GM19239 (cell line): ENCODE data around the gene ASTN2.

Experiments
- DNase-seq: peaks from one replicate; pipeline ENCODE4 v3.0.0; 2011; ENCODE audit warnings: low spot score; ENCODE audit not compliant: insufficient read length
- FAIRE-seq: peaks from 2 replicates; lab custom pipeline; 2011; peaks lifted over from hg19 to GRCh38; lab: Jason Lieb, UNC

ASTN2 gene

GRCh38 chr9:116668970-116669695 lies 745.7 kb downstream of the ASTN2 start:
- DNase-seq (no peak), FAIRE-seq (no peak)

GRCh38 chr9:116663581-116663980 lies 751.3 kb downstream of the ASTN2 start:
- DNase-seq (no peak), FAIRE-seq (no peak)

- FAIRE-seq (no peak), DNase-seq (no peak)
These were observed 752.1 kb downstream of the ASTN2 start for GRCh38 chr9:116662646-116663310.

- DNase-seq: peak; percentile 41
These were observed 753.6 kb downstream of the ASTN2 start for GRCh38 chr9:116661037-116661954.

GRCh38 chr9:116658265-116658664 lies 756.6 kb downstream of the ASTN2 start:
- DNase-seq (no peak), FAIRE-seq (no peak)

More at GRCh38 chr9:116661037-116661954, 753.6 kb downstream of the ASTN2 start:
- peak; percentile 80 for FAIRE-seq

GRCh38 chr9:116656977-116657376 lies 757.9 kb downstream of the ASTN2 start:
- no peak for FAIRE-seq
- no peak for DNase-seq

- no peak for FAIRE-seq
- no peak for DNase-seq
These were observed 758.3 kb downstream of the ASTN2 start for GRCh38 chr9:116656501-116656971.

GRCh38 chr9:116654059-116654355 lies 760.9 kb downstream of the ASTN2 start:
- FAIRE-seq (no peak), DNase-seq (no peak)

GRCh38 chr9:116653348-116654058 lies 761.4 kb downstream of the ASTN2 start:
- DNase-seq (no peak), FAIRE-seq (no peak)

- DNase-seq (no peak), FAIRE-seq (no peak)
These were observed 767.4 kb downstream of the ASTN2 start for GRCh38 chr9:116647515-116647809.

GRCh38 chr9:116646661-116647514 lies 768.0 kb downstream of the ASTN2 start:
- no peak for DNase-seq
- no peak for FAIRE-seq

- no peak for FAIRE-seq
- DNase-seq: no peak
These were observed 770.7 kb downstream of the ASTN2 start for GRCh38 chr9:116644091-116644688.

- DNase-seq (no peak), FAIRE-seq (no peak)
These were observed 771.2 kb downstream of the ASTN2 start for GRCh38 chr9:116643691-116644090.

GRCh38 chr9:116641292-116642059 lies 773.4 kb downstream of the ASTN2 start:
- FAIRE-seq: no peak

GRCh38 chr9:116639251-116639741 lies 775.6 kb downstream of the ASTN2 start:
- FAIRE-seq (no peak), DNase-seq (no peak)

More at GRCh38 chr9:116641292-116642059, 773.4 kb downstream of the ASTN2 start:
- no peak for DNase-seq

GRCh38 chr9:116635908-116636307 lies 778.9 kb downstream of the ASTN2 start:
- FAIRE-seq (no peak), DNase-seq (no peak)

- FAIRE-seq (no peak), DNase-seq (no peak)
These were observed 781.6 kb downstream of the ASTN2 start for GRCh38 chr9:116632990-116633838.
